K562 (cell line): ENCODE data around the gene FAAP100. TPM values are rescaled to one million over a fixed set of nuclear protein-coding genes. Genes with fewer than 3 reads are reported as not detected.

Experiments used
- ATAC-seq: fragments of 200-7000 bp; cut with Tn5 transposase; 3 replicates; pipeline ENCODE4 v1.9.1; 2020; ENCODE audit warnings: moderate library complexity
- BruUV-seq: library from RNA; stranded (reverse); fragments of 400-500 nt; replicated peaks from 2 replicates; lab custom pipeline; 2021; lab: Mats Ljungman, UMichigan
- CTCF ChIA-PET: fragments of 300-600 bp; formaldehyde crosslinking; extraction: SDS; loops from one replicate; lab custom pipeline; 2021; ENCODE audit warnings: low intra/inter-chr PET ratio; lab: Yijun Ruan, JAX
- POLR2A ChIA-PET: fragments of 300-600, 350-650 bp; sonication (Branson Sonifier 250); formaldehyde crosslinking; extraction: SDS; loops from one replicate; lab custom pipeline; 2021; ENCODE audit warnings: antibody characterized with exemption, inconsistent platforms; lab: Yijun Ruan, JAX
- DNase-seq, 4 experiments: peaks; one replicate each; pipeline versions ENCODE4 v3.0.0 to v3.0.0-alpha.2; 2011 to 2018; ENCODE audit warnings: low spot score in 3 of 4, mixed read lengths in 3 of 4; ENCODE audit errors: extremely low read depth in 1 of 4
- FAIRE-seq: peaks from 2 replicates; lab custom pipeline; 2011; peaks lifted over from hg19 to GRCh38; lab: Jason Lieb, UNC
- H2AFZ ChIP-seq: 2 replicates; pipeline ENCODE4 v1.6.0; 2011; ENCODE audit warnings: low read depth, low read length, control low read depth, inconsistent platforms
- H3K27ac ChIP-seq: fragments of 200-600 bp; 3 replicates; pipeline ENCODE4 v1.8.0; 2011; ENCODE audit warnings: low read depth, mild to moderate bottlenecking, control low read depth, inconsistent platforms, low read length, moderate library complexity, mixed read lengths; ENCODE audit errors: extremely low read depth
- H3K27me3 ChIP-seq, 2 experiments: fragments of 300-600 bp in 1 of 2; 2 replicates in 1 of 2; 3 replicates in 1 of 2; pipeline versions ENCODE4 v1.6.0 to v1.8.0; 2011; ENCODE audit warnings: inconsistent platforms in 2 of 2, low read length in 2 of 2, mild to moderate bottlenecking in 1 of 2, mixed read lengths in 1 of 2, moderate library complexity in 1 of 2; ENCODE audit not compliant: control insufficient read depth in 2 of 2, insufficient read depth in 2 of 2
- H3K36me3 ChIP-seq: fragments of 300-600 bp; 3 replicates; pipeline ENCODE4 v1.8.0; 2011; ENCODE audit warnings: mild to moderate bottlenecking, low read length, inconsistent platforms; ENCODE audit not compliant: control insufficient read depth, insufficient read depth
- H3K4me1 ChIP-seq, 2 experiments: fragments of 200-600 bp in 1 of 2; replicated peaks in 1 of 2; 2 replicates in 1 of 2; 3 replicates in 1 of 2; pipeline versions ENCODE4 v1.5.1 to v1.8.0; 2011; ENCODE audit warnings: inconsistent platforms in 2 of 2, low read length in 2 of 2, mild to moderate bottlenecking in 1 of 2, mixed read lengths in 1 of 2, moderate library complexity in 1 of 2; ENCODE audit not compliant: control insufficient read depth in 2 of 2, insufficient read depth in 2 of 2
- H3K4me2 ChIP-seq: 2 replicates; pipeline ENCODE4 v1.6.1; 2011; ENCODE audit warnings: low read length, control low read depth, inconsistent platforms, mixed read lengths; ENCODE audit not compliant: insufficient read depth
- H3K4me3 ChIP-seq: fragments of 200-600 bp; sonication (generic), shearing (Covaris generic); 2 replicates; pipeline ENCODE4 v1.5.1; 2016; ENCODE audit warnings: control low read depth, inconsistent platforms
- H3K79me2 ChIP-seq: fragments of 200-600 bp; 3 replicates; pipeline ENCODE4 v1.8.0; 2011; ENCODE audit warnings: low read length, inconsistent platforms; ENCODE audit not compliant: control insufficient read depth, insufficient read depth
- H3K9ac ChIP-seq, 2 experiments: 2 replicates each; pipeline versions ENCODE4 v1.6.0 to v1.6.1; 2011; ENCODE audit warnings: low read depth in 2 of 2, low read length in 2 of 2, control low read depth in 1 of 2, inconsistent platforms in 1 of 2, mild to moderate bottlenecking in 1 of 2, mixed read lengths in 1 of 2; ENCODE audit not compliant: insufficient read depth in 1 of 2
- H3K9me1 ChIP-seq: one replicate; pipeline ENCODE4 v1.6.0; 2011; ENCODE audit warnings: inconsistent platforms, mild to moderate bottlenecking, low read length, moderate library complexity; ENCODE audit not compliant: control insufficient read depth, insufficient read depth
- H3K9me3 ChIP-seq: replicated peaks from 2 replicates; pipeline ENCODE4 v1.5.1; 2011; ENCODE audit warnings: low read depth, low read length, inconsistent platforms; ENCODE audit not compliant: control insufficient read depth, insufficient read depth
- H4K20me1 ChIP-seq: replicated peaks from 2 replicates; pipeline ENCODE4 v1.6.1; 2011; ENCODE audit warnings: low read length, inconsistent platforms, mixed read lengths; ENCODE audit not compliant: control insufficient read depth, insufficient read depth
- GABPB1 ChIP-seq: sonication (generic); formaldehyde crosslinking; IDR thresholded peaks from 2 replicates; pipeline ENCODE4 v1.8.0; 2022; ENCODE audit warnings: mild to moderate bottlenecking, missing genetic modification reagents
- RBBP5 ChIP-seq: fragments of 200-600 bp; sonication (generic); IDR thresholded peaks from 2 replicates; pipeline ENCODE4 v1.6.1; 2012; ENCODE audit warnings: borderline replicate concordance, mild to moderate bottlenecking, low read length, control low read depth, inconsistent platforms; ENCODE audit not compliant: insufficient read depth, poor library complexity, severe bottlenecking
- TRIM25 ChIP-seq: fragments of 450-650 bp; IDR thresholded peaks from 2 replicates; pipeline ENCODE4 v1.7.0; 2016; ENCODE audit warnings: borderline replicate concordance
- ZFPM2 ChIP-seq: fragments of 250-450 bp; sonication (Bioruptor Pico); IDR thresholded peaks from 2 replicates; pipeline ENCODE4 v1.5.1; 2022; ENCODE audit warnings: mild to moderate bottlenecking
- ZNF12 ChIP-seq: sonication (generic); formaldehyde crosslinking; IDR thresholded peaks from 2 replicates; pipeline ENCODE4 v1.4.0; 2020; ENCODE audit warnings: mild to moderate bottlenecking, missing genetic modification reagents
- ZNF436 ChIP-seq: fragments of 250-450, 450-650 bp; sonication (Bioruptor Pico); formaldehyde crosslinking; IDR thresholded peaks from 2 replicates; pipeline ENCODE4 v1.7.0; 2020; ENCODE audit warnings: mild to moderate bottlenecking
- WGBS: fragments of 100-300 bp; shearing (Covaris generic); methylation state at CpG from one replicate; pipeline ENCODE4 v1.1.6; 2016; ENCODE audit warnings: low coverage, mixed read lengths; ENCODE audit not compliant: insufficient coverage; ENCODE audit errors: missing lambda C conversion rate; 5-methylcytosine and 5-hydroxymethylcytosine counted together
- in situ Hi-C: fragments of 300-500 bp; cut with MboI; formaldehyde crosslinking; loops from 4 replicates; pipeline ENCODE4 v1.15.0; 2018; ENCODE audit warnings: inconsistent platforms, mixed read lengths
- intact Hi-C: fragments of 100-400 bp; cut with micrococcal nuclease; formaldehyde crosslinking; loops from 2 replicates; pipeline ENCODE4 v1.14.2; 2022
- polyA plus RNA-seq, 8 experiments: library from polyadenylated mRNA; depleted of rRNA in 4 of 8; stranded (reverse) in 5 of 8; unstranded in 3 of 8; fragments of >200 nt; fragmentation: Nextera tagmentation in 2 of 8; fragmentation: Illumina TruSeq in 1 of 8; extraction: Ambion mirVana in 2 of 8; extraction: Trizol in 1 of 8; gene quantifications; 2 replicates each; pipeline versions ENCODE4 v1.2.1 to v1.2.3, GENCODE V29; 2011 to 2014; ENCODE audit warnings: inconsistent platforms in 1 of 8, missing spikeins in 1 of 8
- total RNA-seq, 7 experiments: library from RNA; depleted of rRNA in 6 of 7; stranded (reverse); fragments of >200 nt in 6 of 7; fragmentation: Illumina TruSeq in 2 of 7; extraction: Trizol in 2 of 7; gene quantifications; 2 replicates each; pipeline versions ENCODE4 v1.2.1 to v1.2.3, GENCODE V29; 2011 to 2021; ENCODE audit warnings: low replicate concordance in 1 of 7

FAAP100 gene
- total and polyA plus RNA-seq, 9 of the 15 experiments (the other 6 are each of a cell fraction or from before 2014, with no cell fraction given), result 0.31 to 51.2 (median 12.6) TPM

GRCh38 chr17:81550285-81550684, 1.9 kb downstream of the FAAP100 start:
- ChIA-PET POLR2A (interaction anchor here (1.5 kb wide), 1 partner anchor 34 kb away, joined by 3 read pairs; no protein-coding TSS in a partner anchor), CTCF (no interaction called here)
- FAIRE-seq, result no peak
- H3K9me3 ChIP-seq, result no peaks in the 10 kb centered on the region
- H3K9ac ChIP-seq, result peak overlapping the region in 1 of 2 experiments; percentile 96; a peak in 2 of 4 replicates
- no peaks in the 10 kb centered on the region for H3K27me3 ChIP-seq
- peaks cover 4% of the 10 kb centered on the region for H3K9me1 ChIP-seq
- no peak overlapping the region for H2AFZ ChIP-seq
- TF ChIP-seq RBBP5 (peak; percentile 3), GABPB1 (CRISPR knock-in tag) (no peak)
- peaks cover 37% of the 10 kb centered on the region for H3K79me2 ChIP-seq
- H3K4me1 ChIP-seq, result peaks cover 19 to 64% of the 10 kb centered on the region in 2 experiments; a peak in 4 of 5 replicates
- ATAC-seq, result no peak
- BruUV-seq, result no TSS peak
- peaks cover 56% of the 10 kb centered on the region for H3K36me3 ChIP-seq
- intact Hi-C loops, result no loop called here
- in situ Hi-C loops, result no loop called here
- H3K4me3 ChIP-seq, result no peak overlapping the region
- H3K27ac ChIP-seq, result no peak overlapping the region
- WGBS, result 93% methylated on average over 13 of the region's 15 CpGs
- DNase-seq, result no peak
- peaks cover 12% of the 10 kb centered on the region; the same call in 1 of the 2 replicates for H4K20me1 ChIP-seq
- no peak overlapping the region for H3K4me2 ChIP-seq

DNA sequence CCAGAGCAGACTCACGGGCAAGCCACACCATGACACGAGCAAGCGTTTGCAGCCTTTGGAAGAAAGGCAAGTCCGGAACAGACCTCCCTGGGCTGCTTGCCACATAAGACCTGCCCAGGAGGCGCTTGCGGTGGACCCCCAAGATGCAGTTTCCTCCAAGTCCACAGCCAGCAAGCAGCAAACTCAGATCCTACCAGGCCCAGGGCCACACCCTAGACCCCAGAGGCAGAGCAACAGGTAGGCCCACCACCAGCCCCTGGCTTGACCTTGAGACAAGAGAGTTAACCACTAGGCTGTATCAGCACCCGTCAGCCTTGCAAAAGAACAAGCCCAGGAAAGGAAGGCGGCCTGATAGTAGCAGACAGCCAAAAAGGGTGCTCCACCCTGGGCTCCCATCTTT, 2.3 kb downstream of the FAAP100 start:
- no peaks in the 10 kb centered on the region for H3K27me3 ChIP-seq
- BruUV-seq, result no TSS peak

More for the DNA sequence above, 2.3 kb downstream of the FAAP100 start:
- Histone ChIP-seq H3K9ac (peak overlapping the region in 1 of 2 experiments; percentile 15; a peak in 2 of 4 replicates), H3K27ac (no peak overlapping the region), H4K20me1 (peaks cover 12% of the 10 kb centered on the region; the same call in 1 of the 2 replicates), H3K36me3 (peaks cover 60% of the 10 kb centered on the region), H3K9me1 (peaks cover 4% of the 10 kb centered on the region), H3K4me2 (no peak overlapping the region), H2AFZ (no peak overlapping the region), H3K4me3 (no peak overlapping the region)
- WGBS, result 92% methylated on average over 8 of the region's 8 CpGs
- no peak for FAIRE-seq
- ATAC-seq, result no peak
- ChIA-PET POLR2A (no interaction called here), CTCF (no interaction called here)
- TF ChIP-seq ZNF436 (CRISPR knock-in tag) (no peak), TRIM25 (no peak), ZNF12 (CRISPR knock-in tag) (peak; percentile 45; the same call in 1 of the 2 replicates), ZFPM2 (no peak)
- TF ChIP-seq, all 486 proteins: peak for 1
- intact Hi-C loops, result no loop called here
- DNase-seq, result no peak
- in situ Hi-C loops, result no loop called here
- H3K79me2 ChIP-seq, result peaks cover 37% of the 10 kb centered on the region
- peaks cover 19 to 64% of the 10 kb centered on the region in 2 experiments; a peak in 4 of 5 replicates for H3K4me1 ChIP-seq
- H3K9me3 ChIP-seq, result no peaks in the 10 kb centered on the region
